HEK293 (cell line): ENCODE data around the gene FIS1.

Source experiments
- CTCF ChIA-PET: fragments of 350-600 bp; formaldehyde crosslinking; extraction: SDS; loops from one replicate; lab custom pipeline; 2021; ENCODE audit warnings: antibody characterized with exemption; lab: Yijun Ruan, JAX
- POLR2A ChIA-PET: fragments of 300-600 bp; formaldehyde crosslinking; extraction: SDS; loops from one replicate; lab custom pipeline; 2020; ENCODE audit warnings: antibody characterized with exemption, inconsistent platforms; lab: Yijun Ruan, JAX
- H3K27ac ChIP-seq: fragments of 200-500 bp; sonication (Bioruptor generic); 2 replicates; pipeline ENCODE4 v1.5.1; 2014; ENCODE audit warnings: low read depth, low read length, control low read depth, inconsistent platforms; ENCODE audit errors: extremely low read depth
- H3K36me3 ChIP-seq, 2 experiments: fragments of 200-500 bp in 1 of 2; sonication (Bioruptor generic) in 1 of 2; 1 replicate in 1 of 2; 2 replicates in 1 of 2; pipeline ENCODE4 v1.5.1; 2014 to 2017; ENCODE audit warnings: inconsistent platforms in 2 of 2, low read length in 2 of 2; ENCODE audit not compliant: control insufficient read depth in 2 of 2, insufficient read depth in 1 of 2
- H3K4me1 ChIP-seq: fragments of 200-500 bp; sonication (Bioruptor generic); 2 replicates; pipeline ENCODE4 v1.5.1; 2014; ENCODE audit warnings: mild to moderate bottlenecking, low read length, inconsistent platforms; ENCODE audit not compliant: control insufficient read depth, insufficient read depth
- H3K4me3 ChIP-seq: 2 replicates; pipeline ENCODE4 v1.5.1; 2011; ENCODE audit warnings: low read depth, mild to moderate bottlenecking, control low read depth, low read length, moderate library complexity
- H3K9me3 ChIP-seq: fragments of 200-500 bp; sonication (Bioruptor generic); 2 replicates; pipeline ENCODE4 v1.5.1; 2014; ENCODE audit warnings: low read depth, low read length, inconsistent platforms; ENCODE audit not compliant: control insufficient read depth, insufficient read depth
- GLIS2 ChIP-seq: fragments of 450-650 bp; formaldehyde crosslinking; IDR thresholded peaks from 2 replicates; pipeline ENCODE4 v1.5.1; 2016; ENCODE audit warnings: missing biosample characterization, missing genetic modification characterization
- MEIS1 ChIP-seq: sonication (generic); formaldehyde crosslinking; IDR thresholded peaks from 2 replicates; pipeline ENCODE4 v1.8.1; 2022; ENCODE audit warnings: missing genetic modification reagents, mild to moderate bottlenecking, borderline replicate concordance
- PRDM10 ChIP-seq: fragments of 450-650 bp; formaldehyde crosslinking; IDR thresholded peaks from 2 replicates; pipeline ENCODE4 v1.5.1; 2016; ENCODE audit warnings: missing biosample characterization, missing genetic modification characterization
- ZNF132 ChIP-seq: fragments of 450-650 bp; formaldehyde crosslinking; IDR thresholded peaks from 2 replicates; pipeline ENCODE4 v1.5.1; 2017; ENCODE audit warnings: missing biosample characterization, missing genetic modification characterization, borderline replicate concordance
- ZNF155 ChIP-seq: fragments of 450-650 bp; formaldehyde crosslinking; IDR thresholded peaks from 2 replicates; pipeline ENCODE4 v1.5.1; 2016; ENCODE audit warnings: missing biosample characterization, missing genetic modification characterization
- ZNF16 ChIP-seq: fragments of 450-650 bp; formaldehyde crosslinking; IDR thresholded peaks from 2 replicates; pipeline ENCODE4 v1.5.1; 2016; ENCODE audit warnings: low read depth, missing biosample characterization, missing genetic modification characterization
- ZNF18 ChIP-seq: fragments of 450-650 bp; formaldehyde crosslinking; IDR thresholded peaks from 2 replicates; pipeline ENCODE4 v1.5.1; 2016; ENCODE audit warnings: missing biosample characterization, missing genetic modification characterization
- ZNF202 ChIP-seq: fragments of 450-650 bp; formaldehyde crosslinking; IDR thresholded peaks from 2 replicates; pipeline ENCODE4 v1.5.1; 2016; ENCODE audit warnings: missing biosample characterization, missing genetic modification characterization, borderline replicate concordance
- ZNF239 ChIP-seq: fragments of 450-650 bp; formaldehyde crosslinking; IDR thresholded peaks from 2 replicates; pipeline ENCODE4 v1.5.1; 2016; ENCODE audit warnings: missing biosample characterization, missing genetic modification characterization
- ZNF394 ChIP-seq: fragments of 450-650 bp; formaldehyde crosslinking; IDR thresholded peaks from 2 replicates; pipeline ENCODE4 v1.5.1; 2016; ENCODE audit warnings: missing biosample characterization, missing genetic modification characterization, mild to moderate bottlenecking, moderate library complexity, borderline replicate concordance
- ZNF549 ChIP-seq: fragments of 450-650 bp; IDR thresholded peaks from 2 replicates; pipeline ENCODE4 v1.5.1; 2018; ENCODE audit warnings: missing biosample characterization, missing genetic modification characterization, mild to moderate bottlenecking, inconsistent platforms, moderate library complexity
- ZNF585B ChIP-seq: fragments of 450-650 bp; formaldehyde crosslinking; IDR thresholded peaks from 2 replicates; pipeline ENCODE4 v1.5.1; 2016; ENCODE audit warnings: missing biosample characterization, missing genetic modification characterization
- ZNF596 ChIP-seq: fragments of 450-650 bp; IDR thresholded peaks from 2 replicates; pipeline ENCODE4 v1.5.0; 2018; ENCODE audit warnings: missing biosample characterization, mild to moderate bottlenecking, missing genetic modification characterization, moderate library complexity
- ZNF600 ChIP-seq: fragments of 450-650 bp; formaldehyde crosslinking; IDR thresholded peaks from 2 replicates; pipeline ENCODE4 v1.5.1; 2016; ENCODE audit warnings: missing biosample characterization, missing genetic modification characterization

Gene FIS1

GRCh38 chr7:101211501-101211900 is 33.4 kb downstream of the FIS1 start:
- 0 out of 2 replicates have a peak, but pooled peaks cover 3% of the 10 kb centered on the region for H3K4me1 ChIP-seq
- no peak overlapping the region for H3K4me3 ChIP-seq
- peaks cover 3 to 40% of the 10 kb centered on the region in 2 experiments; a peak in 2 of 3 replicates for H3K36me3 ChIP-seq
- H3K27ac ChIP-seq: no peak overlapping the region
- ChIA-PET POLR2A (no interaction called here), CTCF (no interaction called here)
- no peak for TF ChIP-seq MEIS1 (CRISPR knock-in tag)
- no peak for TF ChIP-seq ZNF549 (tag by site-specific recombination)
- no peak for TF ChIP-seq ZNF18 (tag by site-specific recombination)
- no peak for TF ChIP-seq ZNF596 (tag by site-specific recombination)
- TF ChIP-seq ZNF585B: no peak
- no peak for TF ChIP-seq ZNF202 (tag by site-specific recombination)
- no peaks in the 10 kb centered on the region for H3K9me3 ChIP-seq

- Histone ChIP-seq H3K9me3 (no peaks in the 10 kb centered on the region), H3K4me3 (no peak overlapping the region), H3K36me3 (peaks cover 3 to 34% of the 10 kb centered on the region in 2 experiments; a peak in 2 of 3 replicates), H3K4me1 (0 out of 2 replicates have a peak, but pooled peaks cover 3% of the 10 kb centered on the region), H3K27ac (no peak overlapping the region)
- no peak for TF ChIP-seq PRDM10 (tag by site-specific recombination)
- 0 out of 2 replicates have a peak, but pooled peaks have one; percentile 29 for TF ChIP-seq GLIS2
- CTCF ChIA-PET: interaction anchor here (1.0 kb wide), 1 partner anchor 17 kb away, joined by 3 read pairs; no protein-coding TSS in a partner anchor
- POLR2A ChIA-PET: no interaction called here
These were observed 34.7 kb downstream of the FIS1 start for GRCh38 chr7:101210143-101210542.

GRCh38 chr7:101208794-101209193 is 36.1 kb downstream of the FIS1 start:
- ChIA-PET POLR2A (interaction anchor here (0.6 to 1.3 kb wide), 2 partner anchors 9 to 62 kb away, joined by 5 to 10 read pairs; partner anchors contain the start of genes PLOD3 and ZNHIT1), CTCF (interaction anchor here (1.0 to 1.1 kb wide), 2 partner anchors 9 to 16 kb away, joined by 3 to 4 read pairs; partner anchors contain the start of genes PLOD3 and ZNHIT1)
- Histone ChIP-seq H3K36me3 (peaks cover 0 to 30% of the 10 kb centered on the region in 2 experiments; a peak in 2 of 3 replicates), H3K4me3 (no peak overlapping the region), H3K9me3 (no peaks in the 10 kb centered on the region), H3K4me1 (no peaks in the 10 kb centered on the region), H3K27ac (no peak overlapping the region)
- TF ChIP-seq ZNF155: no peak
- TF ChIP-seq ZNF239 (tag by site-specific recombination): no peak
- TF ChIP-seq ZNF132 (tag by site-specific recombination): no peak
- TF ChIP-seq ZNF16: no peak
- peak; percentile 69 for TF ChIP-seq ZNF600 (tag by site-specific recombination)
- TF ChIP-seq ZNF394 (tag by site-specific recombination): no peak
